ENCODE results near the gene CD164L2.

- TF ChIP-seq CTCF (IDR thresholded peaks at IDR 0.05; ENCODE audit: insufficient read depth, low read length, poor library complexity, severe bottlenecking) (no peak), EZH2phosphoT487 (conservative IDR thresholded peaks at IDR 0.05; ENCODE audit: low read length) (no peak)
These were observed 23.2 kb upstream of the CD164L2 start for GRCh38 chr1:27406362-27406680.

Measured in SU-DHL-6 (cell line).